NCI-H526 treated with DMSO at 0.1 percent for 48 hours (cell line): Measurements from ENCODE around the gene MYO1H.
"Not testable (repeated sequence)": the region's sequence is repeated elsewhere in the genome, so short reads cannot be mapped to it uniquely, and the experiment has no call there.

Experiments
- DNase-seq: peaks from one replicate; lab custom pipeline; 2025; lab: John Stamatoyannopoulos, UW

The MYO1H gene

DNA sequence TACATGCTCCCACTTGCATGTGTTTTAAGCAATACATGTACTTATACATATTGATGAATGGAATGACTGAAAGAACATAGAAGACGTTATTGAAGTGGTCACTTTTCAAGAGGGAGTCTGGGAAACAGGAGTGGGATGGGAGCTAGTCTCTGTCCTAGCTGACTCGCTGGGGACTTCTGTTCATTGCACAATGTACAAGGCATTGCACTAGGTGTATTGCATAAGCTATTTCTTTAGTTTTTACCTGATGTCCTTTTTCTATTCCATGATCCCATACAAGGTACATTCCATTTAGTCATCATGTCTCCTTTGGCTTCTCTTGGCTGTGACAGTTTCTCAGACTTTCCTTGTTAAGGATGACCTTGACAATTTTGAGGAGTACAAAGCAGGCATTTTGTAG is 4.0 kb upstream of the MYO1H start:
- no peak for DNase-seq

DNA sequence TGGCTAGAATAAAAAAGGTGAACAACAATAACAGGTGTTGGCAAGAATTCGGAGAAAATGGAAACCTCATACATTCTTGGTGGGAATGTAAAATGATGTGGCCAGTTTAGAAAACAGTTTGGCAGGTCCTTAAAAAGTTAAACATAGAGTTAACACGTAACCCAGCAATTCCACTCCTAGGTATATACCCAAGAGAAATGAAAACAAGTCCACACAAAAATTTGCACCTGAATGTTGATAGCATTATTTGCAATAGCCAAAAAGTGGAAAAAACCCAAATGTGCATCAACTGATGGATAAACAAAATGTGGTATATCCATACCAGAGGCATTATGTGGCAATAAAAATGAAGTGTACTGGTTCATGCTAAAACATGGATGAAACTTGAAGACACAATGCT is 2.3 kb upstream of the MYO1H start:
- DNase-seq, result no peak

DNA sequence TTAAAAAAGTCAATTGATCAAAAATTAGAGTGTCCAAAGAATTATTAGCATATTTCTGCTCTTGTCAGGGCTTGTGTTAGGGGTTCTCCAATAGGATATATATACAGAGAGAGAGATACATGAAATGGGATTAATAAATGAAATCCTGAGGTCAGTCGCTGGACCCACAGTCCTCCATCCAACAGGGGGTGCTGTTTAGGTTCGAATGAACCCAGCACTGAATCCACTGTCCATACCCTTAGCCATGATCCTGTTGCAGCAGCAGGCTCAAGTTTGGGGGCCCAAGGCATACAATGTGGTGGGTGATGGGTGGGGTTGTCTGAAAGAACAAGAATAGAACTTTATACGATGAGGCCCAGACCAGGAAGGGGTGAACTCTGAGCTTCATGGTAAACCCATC is 780 bp upstream of the MYO1H start:
- no peak for DNase-seq

DNA sequence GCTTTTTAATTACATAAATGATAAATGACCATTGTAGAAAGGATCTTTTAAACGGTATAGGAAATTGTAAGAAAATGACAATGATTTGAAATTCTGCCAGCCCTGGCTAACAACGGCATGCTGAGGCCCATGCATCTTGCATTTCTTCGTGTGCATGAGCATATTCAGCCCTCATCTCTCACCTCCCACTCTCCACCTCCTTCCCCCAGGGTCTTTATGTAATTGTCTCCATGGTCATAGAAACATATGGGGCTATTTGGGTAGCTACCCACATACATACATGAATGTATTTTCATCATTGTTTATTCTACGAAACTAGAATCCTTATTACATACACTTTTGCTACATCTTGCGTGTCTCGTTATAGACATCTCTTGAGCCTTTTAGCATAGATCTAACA is 4.5 kb downstream of the MYO1H start:
- DNase-seq, result no peak

DNA sequence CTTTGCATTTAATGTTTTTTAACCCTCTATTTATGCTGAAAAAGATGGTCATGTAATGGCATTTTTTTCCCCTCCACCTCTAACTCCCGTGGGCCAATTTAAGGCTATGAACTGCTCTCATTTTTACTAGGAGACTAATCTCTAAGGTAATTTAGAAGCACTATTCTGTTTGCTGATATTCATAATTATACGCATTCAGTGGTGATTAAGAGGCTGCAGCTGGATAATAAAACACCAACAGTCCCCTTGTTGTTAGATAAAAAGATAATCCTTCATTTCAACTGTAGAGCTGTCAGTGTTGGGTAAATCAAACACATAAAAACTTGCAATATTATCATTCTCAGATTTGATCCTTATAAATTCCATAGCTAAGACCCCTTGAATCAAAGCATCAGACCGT is 8.9 kb downstream of the MYO1H start:
- peak; percentile 80 for DNase-seq

DNA sequence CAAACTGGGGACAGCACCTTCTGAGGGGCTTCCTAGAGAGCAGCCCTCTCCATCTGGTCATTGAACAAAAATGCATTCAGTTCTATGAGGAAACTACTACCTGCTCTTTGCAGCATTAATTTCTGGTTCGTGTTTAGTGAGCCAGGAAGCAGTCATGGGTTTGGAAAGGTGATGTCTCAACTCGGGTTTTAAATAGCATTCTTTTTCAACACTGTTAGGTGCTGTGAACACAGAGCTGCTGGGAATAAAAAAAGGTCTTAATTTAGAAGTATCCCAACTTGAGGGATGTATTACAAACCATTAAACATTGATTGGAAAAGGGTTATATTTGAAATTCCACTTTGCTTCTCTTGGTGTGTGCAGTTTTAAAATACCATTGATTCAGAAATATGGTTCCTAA is 9.3 kb downstream of the MYO1H start:
- no peak for DNase-seq

DNA sequence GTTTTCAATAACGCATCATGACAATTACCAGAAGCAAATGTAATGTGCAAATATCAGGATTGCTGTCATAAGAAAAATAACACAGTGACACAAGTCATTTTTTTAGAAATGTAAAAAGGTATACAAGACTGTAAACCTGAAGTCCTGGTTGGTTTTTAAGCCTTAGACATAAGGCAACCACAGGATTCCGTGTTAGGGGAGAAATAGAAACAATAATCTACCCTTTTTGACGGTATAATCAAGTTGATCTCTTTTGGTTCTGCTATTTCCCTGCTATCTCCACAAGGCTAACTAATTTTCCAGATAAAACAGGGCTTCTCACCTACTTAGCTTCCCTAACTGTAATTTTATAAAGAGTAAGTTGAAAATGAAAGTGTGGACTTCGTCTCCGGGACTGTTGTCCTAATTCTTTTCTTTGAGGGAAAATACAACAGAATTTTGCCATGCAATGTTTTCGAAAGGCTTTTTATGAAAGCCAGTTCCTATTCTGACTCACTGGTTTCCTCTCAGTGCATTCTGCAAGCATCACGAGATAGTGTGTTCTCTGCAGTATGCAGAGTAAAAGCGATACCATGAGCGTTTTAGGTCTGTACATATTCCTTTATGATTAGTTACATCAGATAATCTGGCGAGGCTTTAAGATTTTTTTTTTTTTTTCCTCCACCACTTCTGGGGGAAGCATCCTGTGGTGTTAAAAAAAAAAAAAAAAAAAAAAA is 10.6 kb downstream of the MYO1H start:
- no peak for DNase-seq

DNA sequence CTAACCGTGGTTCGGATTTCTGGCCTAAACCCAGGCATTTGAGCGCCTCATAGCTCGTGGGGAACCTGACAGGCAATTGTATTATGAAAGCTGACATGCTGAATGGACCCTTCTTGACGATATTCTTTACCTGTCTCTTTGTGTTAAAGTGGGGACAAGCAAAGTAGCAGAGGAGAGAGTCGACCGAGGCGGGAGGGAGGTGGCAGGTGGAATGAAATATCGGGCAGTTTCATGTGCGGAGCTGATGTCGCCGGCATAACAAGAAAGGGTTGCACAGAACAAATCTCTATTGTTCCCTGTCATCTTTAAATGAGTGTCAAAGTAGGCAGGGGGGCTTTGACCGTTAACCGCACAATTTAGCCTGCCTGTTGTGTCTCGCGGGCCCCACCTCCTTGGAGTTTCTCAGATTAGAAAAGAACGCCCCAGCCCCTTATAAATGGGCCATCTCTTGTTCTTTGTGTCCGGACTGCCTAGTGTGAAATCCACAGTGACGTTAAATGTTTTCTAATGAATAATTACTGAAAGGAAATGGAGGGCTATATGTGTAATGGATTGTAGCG is 11.5 kb downstream of the MYO1H start:
- DNase-seq, result no peak

DNA sequence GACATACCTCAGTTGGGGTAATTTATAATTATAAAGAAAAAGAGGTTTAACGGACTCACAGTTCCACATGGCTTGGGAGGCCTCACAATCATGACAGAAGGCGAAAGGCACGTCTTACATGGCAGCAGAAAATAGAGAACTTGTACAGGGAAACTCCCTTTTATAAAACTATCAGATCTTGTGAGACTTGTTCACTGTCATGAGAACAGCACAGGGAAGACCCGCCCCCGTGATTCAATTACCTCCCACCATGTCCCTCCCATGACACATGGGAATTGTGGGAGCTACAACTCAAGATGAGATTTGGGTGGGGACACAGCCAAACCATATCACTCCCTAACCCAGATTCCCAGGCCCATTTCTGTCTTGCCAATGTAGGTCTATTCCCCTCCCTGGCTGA is 22.1 kb downstream of the MYO1H start:
- DNase-seq, result no peak

DNA sequence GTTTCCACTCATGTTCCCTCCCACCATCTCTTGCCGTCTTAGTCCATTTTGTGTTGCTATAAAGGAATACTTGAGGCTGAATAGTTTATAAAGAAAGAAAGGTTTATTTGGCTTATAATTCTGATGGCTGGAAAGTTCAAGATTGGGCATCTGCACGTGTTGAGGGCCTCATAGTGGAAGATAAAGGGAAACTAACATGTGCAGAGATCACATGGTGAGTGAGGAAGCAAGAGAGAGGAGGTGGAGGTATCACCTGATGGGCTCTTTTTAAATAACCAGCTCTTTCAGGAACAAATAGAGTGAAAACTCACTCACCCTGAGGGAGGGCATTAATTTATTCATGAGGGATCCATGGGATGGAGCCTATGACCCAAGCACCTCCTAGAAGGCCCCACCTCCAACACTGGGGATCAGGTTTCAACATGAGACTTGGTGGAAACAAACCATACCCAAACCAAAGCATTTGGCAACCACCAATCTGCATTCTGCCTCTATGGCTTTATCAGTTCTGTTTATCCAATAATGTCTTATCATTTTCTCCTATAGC is 29.5 kb downstream of the MYO1H start:
- DNase-seq, result no peak

DNA sequence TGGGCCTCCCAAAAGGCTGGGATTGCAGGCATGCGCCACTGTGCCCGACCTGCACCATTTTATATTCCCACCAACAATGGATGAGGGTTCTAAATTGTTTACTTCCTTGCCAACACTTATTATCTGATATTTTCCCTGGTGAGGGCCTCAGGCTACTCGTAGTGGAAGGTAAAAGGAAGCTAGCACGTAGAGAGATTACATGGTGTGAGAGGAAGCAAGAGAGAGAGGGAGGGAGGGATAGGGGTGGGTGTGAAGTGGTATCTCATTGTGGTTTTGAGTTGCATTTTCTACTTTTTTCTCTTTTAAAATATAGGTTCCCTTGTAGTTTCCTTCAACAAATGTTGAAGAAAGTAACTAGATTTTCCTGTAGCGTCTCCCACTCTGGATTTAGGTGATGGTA is 30.9 kb downstream of the MYO1H start:
- no peak for DNase-seq

DNA sequence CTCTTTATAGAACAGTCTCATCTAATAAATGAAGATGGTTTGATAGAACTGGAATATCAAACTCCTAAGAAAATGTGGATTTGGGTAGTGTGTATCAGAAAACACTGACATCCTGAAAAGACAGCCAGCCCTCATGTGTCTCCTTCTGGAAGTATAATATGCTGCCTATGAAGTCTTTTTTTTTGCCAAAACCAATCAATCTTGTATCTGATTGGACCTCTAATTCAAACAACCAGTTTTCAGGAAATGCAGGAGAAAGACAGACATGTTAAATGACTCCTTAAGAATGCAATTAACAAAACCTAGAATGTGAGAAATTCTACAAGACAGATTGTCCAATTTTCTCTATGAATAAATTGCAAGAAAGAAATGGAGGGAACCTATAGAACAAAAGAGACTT is 34.3 kb downstream of the MYO1H start:
- DNase-seq, result no peak

DNA sequence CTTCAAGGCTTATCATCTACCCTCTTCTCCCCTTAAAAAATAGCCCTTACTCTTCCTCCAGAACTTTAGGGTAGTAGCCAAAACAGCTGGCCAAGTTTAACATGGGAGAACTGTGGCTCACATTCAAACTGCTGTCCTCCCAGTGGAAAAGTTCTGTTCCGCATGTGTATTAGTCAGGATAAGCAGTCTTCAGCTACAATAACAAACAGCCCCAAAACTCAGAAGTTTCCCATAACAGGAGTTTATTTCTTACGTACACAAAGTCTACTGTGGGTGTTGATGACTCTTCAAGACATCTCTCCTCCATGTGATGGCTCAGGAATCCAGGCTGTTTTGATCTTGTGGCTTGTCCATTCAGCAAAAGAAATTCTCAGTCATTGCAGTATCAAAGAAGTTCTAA is 35.5 kb downstream of the MYO1H start:
- no peak for DNase-seq

DNA sequence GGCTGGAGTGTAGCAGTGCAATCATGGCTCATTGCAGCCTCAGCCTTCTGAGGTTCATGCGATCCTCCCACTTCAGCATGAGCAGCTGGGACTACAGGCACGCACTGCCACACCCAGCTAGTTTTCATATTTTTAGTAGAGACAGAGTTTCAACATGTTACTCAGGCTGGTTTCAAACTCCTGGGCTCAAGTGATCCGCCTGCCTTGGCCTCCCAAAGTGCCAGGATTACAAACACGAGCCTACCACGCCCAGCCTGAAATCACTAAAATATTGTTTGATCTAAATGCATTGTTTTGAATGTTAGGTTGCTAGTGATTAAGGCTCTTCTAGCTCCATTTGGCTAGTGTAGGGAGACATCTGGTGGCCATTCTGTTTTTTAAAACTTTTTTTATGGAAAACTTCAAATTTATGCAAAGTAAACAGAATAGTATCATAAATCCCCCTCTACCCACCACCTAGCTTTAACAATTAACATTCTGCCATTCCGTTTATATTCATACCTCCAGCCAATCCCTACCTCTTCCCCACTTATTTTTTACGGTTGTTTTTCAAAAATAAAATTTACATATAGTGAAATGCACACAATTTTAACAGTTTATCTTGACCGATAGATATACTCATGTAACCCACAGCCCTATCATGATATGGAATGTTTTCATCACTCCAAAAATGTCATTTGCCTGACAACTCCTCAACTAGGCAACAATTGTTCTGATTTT is 37.8 kb downstream of the MYO1H start:
- DNase-seq, result peak; percentile 39

DNA sequence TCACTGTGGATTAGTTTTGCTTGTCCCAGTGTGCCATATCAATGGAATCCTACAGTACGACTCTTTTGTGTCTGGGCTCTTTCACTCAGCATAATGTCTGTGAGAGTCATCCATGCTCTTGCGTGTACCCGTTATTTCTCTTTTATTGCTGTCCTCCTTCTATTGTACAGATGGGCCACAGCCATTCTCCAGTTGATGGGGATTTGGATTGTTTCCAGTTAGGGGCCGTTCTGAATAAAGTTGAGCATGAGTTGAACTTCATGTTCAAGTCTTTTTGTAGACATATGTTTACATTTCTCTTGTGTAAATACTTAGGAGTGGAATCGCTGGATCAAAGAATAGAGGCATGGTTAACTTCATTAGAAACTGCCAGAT is 38.3 kb downstream of the MYO1H start:
- DNase-seq, result no peak

DNA sequence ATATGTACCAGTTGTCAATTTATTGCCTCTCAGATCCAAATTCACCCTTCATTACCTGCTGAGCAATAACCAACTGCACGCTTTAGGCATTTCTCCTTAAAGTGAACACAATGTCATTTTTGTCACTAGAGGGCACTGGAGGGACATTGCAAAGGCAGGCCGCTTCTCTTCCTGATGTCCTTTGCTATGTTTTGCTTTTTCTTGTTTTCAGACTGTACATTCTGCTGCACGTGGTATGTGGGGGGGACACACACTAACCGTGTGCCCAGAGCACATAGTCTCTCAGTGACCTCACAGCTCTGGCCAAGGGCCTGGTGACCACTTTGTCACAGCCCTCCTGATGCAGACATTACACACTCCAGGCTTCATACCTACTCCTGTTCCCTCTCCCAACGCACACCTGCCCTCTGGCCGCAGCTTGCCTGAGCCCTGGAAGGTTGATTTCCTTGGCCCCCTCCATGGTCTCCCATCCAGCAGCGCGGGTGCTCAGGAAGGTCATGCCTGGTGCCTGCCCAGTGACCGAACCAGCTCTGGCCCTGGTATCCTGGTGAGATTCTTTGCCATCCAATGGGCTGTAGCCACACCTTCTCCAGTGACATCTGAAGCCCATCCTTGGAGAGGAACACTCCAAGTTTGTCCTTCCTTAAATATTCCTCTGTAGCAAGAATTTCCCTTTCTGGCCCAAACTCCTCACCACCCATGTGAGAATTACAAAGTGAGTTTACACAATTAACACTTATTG is 39.9 kb downstream of the MYO1H start:
- DNase-seq, result peak; percentile 41

DNA sequence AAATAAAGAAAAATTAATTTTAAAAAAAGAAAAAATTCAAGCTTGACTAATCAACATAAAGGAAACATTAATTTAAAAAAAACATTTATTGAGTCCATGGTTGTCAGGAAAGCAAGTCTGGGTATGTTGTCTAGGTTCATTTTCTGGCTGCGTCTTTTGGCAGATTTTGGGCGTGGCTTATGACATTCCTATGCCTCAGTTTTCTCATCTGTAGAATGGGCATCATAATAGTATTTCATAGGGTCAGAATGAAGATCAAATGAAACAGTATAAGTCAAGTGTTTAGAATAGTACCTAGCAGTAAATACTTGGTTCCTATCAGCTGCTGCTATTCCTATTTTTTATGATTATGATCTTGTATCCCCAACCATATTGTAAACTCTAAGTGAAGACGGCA is 40.5 kb downstream of the MYO1H start:
- DNase-seq, result no peak

DNA sequence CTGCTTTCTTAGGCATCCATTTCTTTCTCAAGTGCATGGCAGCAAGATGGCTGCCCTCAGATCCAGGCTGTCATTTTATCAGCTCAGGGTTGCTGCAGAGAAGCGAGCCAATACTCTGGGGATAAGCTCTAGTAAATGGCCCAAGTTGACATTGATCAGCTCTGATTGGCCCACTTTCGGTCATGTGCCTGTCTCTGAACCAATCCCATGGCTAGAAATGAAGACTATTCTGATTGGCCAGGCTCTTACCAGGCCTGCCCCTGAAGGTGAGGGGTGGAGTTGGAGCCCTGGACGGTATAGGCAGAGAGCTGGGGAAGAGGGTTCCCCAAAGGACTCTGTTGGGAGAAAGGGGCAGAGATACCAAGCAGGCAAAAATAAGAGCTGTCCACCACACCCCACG is 41.4 kb downstream of the MYO1H start:
- DNase-seq, result no peak

DNA sequence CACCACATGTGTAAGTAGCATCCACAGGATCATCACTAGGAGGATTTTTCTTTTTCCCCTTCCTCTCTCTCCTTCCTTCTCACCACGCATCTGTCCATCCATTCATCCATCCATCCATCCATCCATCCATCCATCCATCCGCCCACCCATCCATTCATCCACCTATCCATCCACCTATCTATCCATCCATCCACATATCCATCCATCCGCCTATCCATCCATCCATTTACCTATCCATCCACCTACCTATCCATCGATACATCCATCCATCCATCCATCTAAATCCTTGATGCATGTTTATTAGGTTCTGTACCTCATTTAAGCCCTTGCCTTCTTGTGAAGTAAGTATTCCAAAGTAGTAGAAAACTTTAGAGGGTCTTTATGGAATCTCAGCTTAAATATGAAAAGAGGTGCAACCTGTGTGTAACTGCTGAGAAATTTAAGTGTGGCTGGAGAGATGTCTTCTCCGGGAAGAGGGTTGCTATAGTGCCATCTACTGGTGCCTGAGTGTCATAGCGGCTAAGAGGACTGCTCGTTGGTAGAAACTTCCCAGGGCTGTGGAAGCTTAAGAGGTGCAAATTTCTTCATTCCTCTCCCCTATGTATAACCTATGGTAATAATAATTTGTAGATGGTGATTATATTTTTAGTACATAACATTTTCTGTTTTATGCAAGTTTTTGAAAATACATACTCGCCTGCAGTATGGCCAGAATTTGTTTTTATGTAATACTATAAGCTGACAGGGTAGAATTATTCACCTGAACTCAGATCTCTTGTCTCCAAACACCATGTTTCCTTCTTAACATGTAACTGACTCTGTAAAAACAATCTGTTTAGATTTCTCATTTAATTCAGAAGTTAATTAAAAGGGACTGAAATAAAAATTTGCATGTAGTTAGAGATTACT is 46.0 kb downstream of the MYO1H start:
- peak; percentile 8 for DNase-seq

DNA sequence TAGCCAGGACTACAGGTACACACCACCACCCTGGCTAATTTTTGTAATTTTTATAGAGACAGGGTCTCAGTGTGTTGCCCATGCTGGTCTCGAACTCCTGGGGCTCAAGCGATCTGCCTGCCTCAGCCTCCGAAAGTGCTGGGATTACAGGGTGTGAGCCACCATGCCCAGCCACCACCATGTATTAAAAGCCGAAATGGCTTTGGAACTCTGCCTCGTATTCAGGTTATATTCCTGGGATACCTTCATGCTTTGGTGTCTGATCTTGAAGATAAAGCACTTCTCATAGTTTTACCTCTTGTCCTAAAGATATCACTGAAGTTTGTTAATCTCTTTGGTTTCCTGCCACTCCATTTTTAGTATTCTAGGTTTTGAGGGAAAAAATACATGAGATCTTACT is 47.2 kb downstream of the MYO1H start:
- no peak for DNase-seq

DNA sequence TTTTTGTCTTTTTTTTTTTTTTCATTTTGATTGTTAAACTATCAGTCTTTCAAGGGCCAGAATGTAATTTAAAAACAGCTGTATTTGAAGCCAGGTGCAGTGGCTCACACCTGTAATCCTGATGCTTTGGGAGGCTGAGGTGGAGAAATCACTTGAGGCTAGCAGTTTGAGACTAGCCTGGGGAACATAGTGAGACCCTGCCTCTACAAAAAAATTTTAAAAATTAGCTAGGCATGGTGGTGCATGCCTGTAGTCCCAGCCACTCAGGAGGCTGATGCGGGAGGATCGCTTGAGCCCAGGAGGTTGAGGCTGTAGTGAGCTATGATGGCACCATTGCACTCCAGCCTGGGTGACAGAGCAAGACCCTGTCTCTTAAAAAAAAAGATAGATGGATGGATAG is 57.1 kb downstream of the MYO1H start:
- DNase-seq, result not testable (repeated sequence)

DNA sequence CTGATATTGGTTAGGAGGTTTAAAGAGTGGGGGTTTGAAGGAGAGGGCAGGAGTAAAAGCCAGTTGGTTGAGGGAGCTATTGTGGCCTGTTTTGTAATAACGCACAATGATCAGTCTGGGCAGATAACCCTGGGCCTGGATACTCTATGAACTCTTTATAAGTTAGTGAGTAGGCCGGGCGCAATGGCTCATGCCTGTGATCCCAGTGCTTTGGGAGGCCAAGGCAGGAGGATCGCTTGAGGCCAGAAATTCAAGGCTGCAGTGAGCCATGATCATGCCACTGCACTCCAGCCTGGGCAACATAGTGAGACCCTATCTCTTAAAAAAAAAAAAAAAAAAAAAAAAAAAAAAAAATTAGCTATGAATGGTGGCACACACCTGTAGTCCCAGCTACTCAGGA is 58.4 kb downstream of the MYO1H start:
- DNase-seq, result not testable (repeated sequence)
